Measurements from ENCODE around the gene USP34.

USP34 gene

GRCh38 chr2:61138859-61139258 is 332.0 kb downstream of the USP34 start:
- no peak for DNase-seq

All from CD4-positive, alpha-beta T cell treated with Interleukin-6 for 4 hours (primary cell).